ENCODE data around the gene RIN3. TPM values are rescaled to one million over a fixed set of nuclear protein-coding genes. Genes with fewer than 3 reads are reported as not detected.

Gene RIN3
- total RNA-seq, 1 experiment from 2014 or later = 1.5 TPM

DNA sequence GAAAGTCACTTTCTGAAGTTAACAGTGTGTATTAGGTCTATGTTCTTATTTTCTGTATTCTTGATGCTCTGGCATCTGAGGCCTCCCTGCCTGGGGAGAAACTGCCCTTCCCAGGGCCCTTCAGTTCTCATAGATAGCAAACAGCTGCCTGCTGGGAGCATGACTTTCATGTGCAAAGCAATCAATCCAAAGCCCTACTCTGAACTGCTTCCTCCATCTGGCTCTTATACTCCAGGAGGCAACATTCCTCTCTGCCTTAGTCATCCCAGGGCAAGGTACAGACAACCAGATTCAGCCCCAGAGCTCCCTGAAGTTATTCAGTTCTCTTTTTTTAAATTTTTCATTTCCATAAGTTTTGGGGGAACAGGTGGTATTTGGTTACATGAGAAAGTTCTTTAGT, 41.7 kb upstream of the RIN3 start:
- Histone ChIP-seq H4K20me1 (ENCODE audit: control insufficient read depth, insufficient read depth, insufficient read length) (no peaks in the 10 kb centered on the region), H2BK120ac (ENCODE audit: low read depth, low read length, poor library complexity, severe bottlenecking) (no peak overlapping the region), H3K14ac (ENCODE audit: insufficient read depth, low read length) (no peak overlapping the region), H3K56ac (ENCODE audit: insufficient read length, low read depth, low read length) (no peak overlapping the region), H2BK12ac (ENCODE audit: insufficient read length, low read depth, low read length) (no peak overlapping the region), H3K23me2 (ENCODE audit: insufficient read length, low read depth, low read length, poor library complexity, severe bottlenecking) (no peaks in the 10 kb centered on the region), H2AK5ac (ENCODE audit: insufficient read length, low read length) (no peak overlapping the region), H2BK20ac (ENCODE audit: low read depth, low read length, poor library complexity, severe bottlenecking) (no peak overlapping the region), H3K9me3 (ENCODE audit: control insufficient read depth, low read depth, low read length) (no peaks in the 10 kb centered on the region), H3K18ac (ENCODE audit: insufficient read length, low read depth, low read length) (no peak overlapping the region), H3K9ac (ENCODE audit: extremely low read depth, insufficient read length, low read length) (no peak overlapping the region), H3K23ac (ENCODE audit: insufficient read length, low read depth, low read length) (no peak overlapping the region), H2AFZ (ENCODE audit: low read length) (no peak overlapping the region), H3K4me1 (ENCODE audit: insufficient read depth, low read length) (peaks cover 11% of the 10 kb centered on the region), H2BK15ac (ENCODE audit: low read depth, low read length) (no peak overlapping the region), H3K4me2 (ENCODE audit: insufficient read depth, insufficient read length, low read length) (no peak overlapping the region), H2BK5ac (ENCODE audit: insufficient read length, low read length) (no peak overlapping the region), H3K4ac (ENCODE audit: low read depth, low read length) (no peak overlapping the region), H4K8ac (replicated peaks; ENCODE audit: insufficient read length, low read depth, low read length) (no peak overlapping the region), H3K27me3 (ENCODE audit: insufficient read depth, low read length) (no peaks in the 10 kb centered on the region; the same call in 1 of the 2 replicates), H4K91ac (ENCODE audit: insufficient read length, low read depth, low read length) (no peak overlapping the region), H4K5ac (ENCODE audit: insufficient read length, low read depth, low read length) (no peak overlapping the region), H3K79me2 (ENCODE audit: insufficient read depth, low read length) (no peaks in the 10 kb centered on the region), H3K27ac (ENCODE audit: insufficient read length, low read depth, low read length) (no peak overlapping the region), H3T11ph (ENCODE audit: low read length) (no peak overlapping the region), H3K79me1 (ENCODE audit: insufficient read depth, low read depth, low read length, poor library complexity, severe bottlenecking) (no peaks in the 10 kb centered on the region)
- H3K36me3 Mint-ChIP-seq (ENCODE audit: insufficient read depth in 1 of 3, low read depth in 3 of 3) = peaks cover 0 to 14% (median 0%) of the 10 kb centered on the region in 3 experiments; a peak in 4 of 7 replicates
- no peak overlapping the region for H3K27ac Mint-ChIP-seq
- DNase-seq = peak; percentile 75
- peaks cover 6% of the 10 kb centered on the region for H3K27me3 Mint-ChIP-seq (ENCODE audit: low read depth)
- peaks cover 15 to 17% of the 10 kb centered on the region in 2 experiments for H3K9me3 Mint-ChIP-seq
- peaks cover 38 to 39% of the 10 kb centered on the region in 2 experiments for H3K4me1 Mint-ChIP-seq
- no peak for TF ChIP-seq CTCF (conservative IDR thresholded peaks at IDR 0.05)
- H3K4me3 Mint-ChIP-seq = no peak overlapping the region; a peak in 1 of 5 replicates
